HFFc6 (cell line): ENCODE data around the gene RAB4A. TPM values are rescaled to one million over a fixed set of nuclear protein-coding genes. Genes with fewer than 3 reads are reported as not detected.

Experiments
- DNase-seq: peaks from one replicate; pipeline ENCODE4 v3.0.0-alpha.2; 2018
- H3K27ac Mint-ChIP-seq: 2 replicates; pipeline ENCODE4 v1.8.0; 2020; ENCODE audit warnings: mild to moderate bottlenecking, mixed read lengths
- H3K27me3 Mint-ChIP-seq: 2 replicates; pipeline ENCODE4 v1.8.0; 2021; ENCODE audit warnings: mild to moderate bottlenecking, moderate library complexity, mixed read lengths; ENCODE audit not compliant: insufficient read depth
- H3K36me3 Mint-ChIP-seq: 2 replicates; pipeline ENCODE4 v1.8.0; 2021; ENCODE audit warnings: low read depth, mixed read lengths
- H3K4me1 Mint-ChIP-seq: 2 replicates; pipeline ENCODE4 v1.8.0; 2020; ENCODE audit warnings: low read depth, mixed read lengths
- H3K4me3 Mint-ChIP-seq: 2 replicates; pipeline ENCODE4 v1.8.0; 2020; ENCODE audit warnings: mild to moderate bottlenecking, moderate library complexity, mixed read lengths
- H3K9me3 Mint-ChIP-seq: 2 replicates; pipeline ENCODE4 v1.8.0; 2020; ENCODE audit warnings: mild to moderate bottlenecking, mixed read lengths
- CTCF ChIP-seq: fragments of 200-600 bp; sonication (generic); IDR thresholded peaks from 2 replicates; pipeline ENCODE4 v1.5.0; 2021; ENCODE audit warnings: antibody characterized with exemption, mild to moderate bottlenecking
- total RNA-seq, 6 experiments: library from RNA; stranded (reverse); fragmentation: NEBNext Ultra II Directional; extraction: Animal tissue kit (Norgen Biotek cat#: 25700); gene quantifications; 2 replicates in 1 of 6; 3 replicates in 5 of 6; pipeline ENCODE4 v1.2.3, GENCODE V29; 2021

The RAB4A gene
- total RNA-seq, 6 experiments from 2014 or later, result 34.7 to 64.2 (median 41.3) TPM

- Mint-ChIP-seq H3K27me3 (no peaks in the 10 kb centered on the region; the same call in 1 of the 2 replicates), H3K9me3 (no peaks in the 10 kb centered on the region), H3K4me1 (no peaks in the 10 kb centered on the region; the same call in 1 of the 2 replicates), H3K36me3 (no peaks in the 10 kb centered on the region), H3K27ac (no peak overlapping the region), H3K4me3 (no peak overlapping the region)
- no peak for DNase-seq
- no peak for TF ChIP-seq CTCF
Measured at GRCh38 chr1:229258757-229259060, 12.2 kb upstream of the RAB4A start.

- H3K9me3 Mint-ChIP-seq, result no peaks in the 10 kb centered on the region
- DNase-seq, result no peak
- H3K4me1 Mint-ChIP-seq, result no peaks in the 10 kb centered on the region
- no peaks in the 10 kb centered on the region for H3K36me3 Mint-ChIP-seq
- H3K27me3 Mint-ChIP-seq, result no peaks in the 10 kb centered on the region; the same call in none of the 2 replicates
- no peak overlapping the region for H3K27ac Mint-ChIP-seq
- TF ChIP-seq CTCF, result no peak
- no peak overlapping the region for H3K4me3 Mint-ChIP-seq
Measured at GRCh38 chr1:229260297-229260696, 10.6 kb upstream of the RAB4A start.

- Mint-ChIP-seq H3K27ac (no peak overlapping the region), H3K27me3 (no peaks in the 10 kb centered on the region; the same call in none of the 2 replicates), H3K4me1 (no peaks in the 10 kb centered on the region), H3K4me3 (no peak overlapping the region), H3K9me3 (no peaks in the 10 kb centered on the region), H3K36me3 (no peaks in the 10 kb centered on the region)
- TF ChIP-seq CTCF, result no peak
- DNase-seq, result no peak
Measured at GRCh38 chr1:229262239-229262638, 8.7 kb upstream of the RAB4A start.

GRCh38 chr1:229263254-229263653 is 7.7 kb upstream of the RAB4A start:
- no peaks in the 10 kb centered on the region; the same call in 1 of the 2 replicates for H3K27me3 Mint-ChIP-seq
- no peak overlapping the region for H3K4me3 Mint-ChIP-seq
- no peak for TF ChIP-seq CTCF
- no peak for DNase-seq
- H3K4me1 Mint-ChIP-seq, result no peaks in the 10 kb centered on the region
- H3K27ac Mint-ChIP-seq, result no peak overlapping the region
- no peaks in the 10 kb centered on the region for H3K9me3 Mint-ChIP-seq
- no peaks in the 10 kb centered on the region for H3K36me3 Mint-ChIP-seq

GRCh38 chr1:229264068-229264467 is 6.8 kb upstream of the RAB4A start:
- peaks cover 6% of the 10 kb centered on the region for H3K4me1 Mint-ChIP-seq
- no peak for DNase-seq
- H3K27ac Mint-ChIP-seq, result no peak overlapping the region
- H3K9me3 Mint-ChIP-seq, result no peaks in the 10 kb centered on the region
- no peaks in the 10 kb centered on the region for H3K36me3 Mint-ChIP-seq
- TF ChIP-seq CTCF, result no peak
- H3K27me3 Mint-ChIP-seq, result no peaks in the 10 kb centered on the region; the same call in 1 of the 2 replicates
- no peak overlapping the region for H3K4me3 Mint-ChIP-seq

- H3K36me3 Mint-ChIP-seq, result no peaks in the 10 kb centered on the region
- no peak overlapping the region for H3K27ac Mint-ChIP-seq
- peaks cover 6% of the 10 kb centered on the region for H3K4me1 Mint-ChIP-seq
- H3K4me3 Mint-ChIP-seq, result no peak overlapping the region
- H3K9me3 Mint-ChIP-seq, result no peaks in the 10 kb centered on the region
- H3K27me3 Mint-ChIP-seq, result no peaks in the 10 kb centered on the region; the same call in 1 of the 2 replicates
- no peak for TF ChIP-seq CTCF
- no peak for DNase-seq
Measured at GRCh38 chr1:229264487-229264886, 6.4 kb upstream of the RAB4A start.
